ENCODE measurements around the gene ATF6.
"Not testable (repeated sequence)": the region's sequence is repeated elsewhere in the genome, so short reads cannot be mapped to it uniquely, and the experiment has no call there.

DNA sequence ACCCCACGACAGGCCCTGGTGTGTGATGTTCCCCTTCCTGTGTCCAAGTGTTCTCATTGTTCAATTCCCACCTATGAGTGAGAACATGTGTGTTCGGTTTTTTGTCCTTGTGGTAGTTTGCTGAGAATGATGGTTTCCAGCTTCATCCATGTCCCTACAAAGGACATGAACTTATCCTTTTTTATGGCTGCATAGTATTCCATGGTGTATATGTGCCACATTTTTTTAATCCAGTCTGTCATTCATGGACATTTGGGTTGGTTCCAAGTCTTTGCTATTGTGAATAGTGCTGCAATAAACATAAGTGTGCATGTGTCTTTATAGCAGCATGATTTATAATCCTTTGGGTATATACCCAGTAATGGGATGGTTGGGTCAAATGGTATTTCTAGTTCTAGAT is 43.1 kb downstream of the ATF6 start:
- TF ChIP-seq, protein P1, sequence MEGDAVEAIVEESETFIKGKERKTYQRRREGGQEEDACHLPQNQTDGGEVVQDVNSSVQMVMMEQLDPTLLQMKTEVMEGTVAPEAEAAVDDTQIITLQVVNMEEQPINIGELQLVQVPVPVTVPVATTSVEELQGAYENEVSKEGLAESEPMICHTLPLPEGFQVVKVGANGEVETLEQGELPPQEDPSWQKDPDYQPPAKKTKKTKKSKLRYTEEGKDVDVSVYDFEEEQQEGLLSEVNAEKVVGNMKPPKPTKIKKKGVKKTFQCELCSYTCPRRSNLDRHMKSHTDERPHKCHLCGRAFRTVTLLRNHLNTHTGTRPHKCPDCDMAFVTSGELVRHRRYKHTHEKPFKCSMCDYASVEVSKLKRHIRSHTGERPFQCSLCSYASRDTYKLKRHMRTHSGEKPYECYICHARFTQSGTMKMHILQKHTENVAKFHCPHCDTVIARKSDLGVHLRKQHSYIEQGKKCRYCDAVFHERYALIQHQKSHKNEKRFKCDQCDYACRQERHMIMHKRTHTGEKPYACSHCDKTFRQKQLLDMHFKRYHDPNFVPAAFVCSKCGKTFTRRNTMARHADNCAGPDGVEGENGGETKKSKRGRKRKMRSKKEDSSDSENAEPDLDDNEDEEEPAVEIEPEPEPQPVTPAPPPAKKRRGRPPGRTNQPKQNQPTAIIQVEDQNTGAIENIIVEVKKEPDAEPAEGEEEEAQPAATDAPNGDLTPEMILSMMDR (IDR thresholded peaks at IDR 0.05; ENCODE audit: low read length): not testable (repeated sequence)
- TF ChIP-seq EZH2 (optimal IDR thresholded peaks at IDR 0.05; ENCODE audit: low read depth, low read length); EZH2phosphoT487 (IDR thresholded peaks at IDR 0.05; ENCODE audit: low read length): not testable (repeated sequence)

Measured in MM.1S (cell line).